Right forelimb (tissue), 1 donor: Measurements from ENCODE around the gene ARMH1.
"Not testable (repeated sequence)": the region's sequence is repeated elsewhere in the genome, so short reads cannot be mapped to it uniquely, and the experiment has no call there.

Experiments
- DNase-seq: peaks from one replicate; pipeline ENCODE4 v3.0.0-alpha.2; 2018

ARMH1 gene

GRCh38 chr1:44724955-44725698 is 50.6 kb downstream of the ARMH1 start:
- no peak for DNase-seq

GRCh38 chr1:44730741-44731512 is 56.4 kb downstream of the ARMH1 start, which contains the start of gene RNU5D-1:
TSS of gene RNU5D-1 (minus strand) at chr1:44731170.
- peak; percentile 91 for DNase-seq

- no peak for DNase-seq
Observed at GRCh38 chr1:44733365-44733764, 58.9 kb downstream of the ARMH1 start.

GRCh38 chr1:44733784-44734183 is 59.3 kb downstream of the ARMH1 start:
- DNase-seq, result no peak

GRCh38 chr1:44735992-44736391 is 61.5 kb downstream of the ARMH1 start:
- no peak for DNase-seq

GRCh38 chr1:44738953-44739306 is 64.4 kb downstream of the ARMH1 start:
- not testable (repeated sequence) for DNase-seq

- peak; percentile 98 for DNase-seq
Observed at GRCh38 chr1:44739307-44740178, 65.0 kb downstream of the ARMH1 start, which contains the start of gene KIF2C. TSS of gene KIF2C (plus strand) at chr1:44739837. CDS start at chr1:44739933, 96 bp downstream.

- DNase-seq, result no peak
Observed at GRCh38 chr1:44740179-44740617, 65.7 kb downstream of the ARMH1 start.

- no peak for DNase-seq
Observed at GRCh38 chr1:44743211-44743610, 68.7 kb downstream of the ARMH1 start.

GRCh38 chr1:44747878-44748277 is 73.4 kb downstream of the ARMH1 start:
- no peak for DNase-seq

- DNase-seq, result no peak
Observed at GRCh38 chr1:44757420-44757819, 82.9 kb downstream of the ARMH1 start.

- DNase-seq, result no peak
Observed at GRCh38 chr1:44759077-44759476, 84.6 kb downstream of the ARMH1 start.

- no peak for DNase-seq
Observed at GRCh38 chr1:44760876-44761275, 86.4 kb downstream of the ARMH1 start.

GRCh38 chr1:44766421-44766820 is 91.9 kb downstream of the ARMH1 start:
- not testable (repeated sequence) for DNase-seq
